Right lobe of liver (tissue), 6 donors: ENCODE measurements around the gene SPINT2. TPM values are rescaled to one million over a fixed set of nuclear protein-coding genes. Genes with fewer than 3 reads are reported as not detected.

Experiments
- ATAC-seq, 4 donors: fragments of 200-7000 bp; cut with Tn5 transposase; one replicate each; pipeline ENCODE4 v1.9.1; 2020; ENCODE audit warnings: mild to moderate bottlenecking in 4 of 4, moderate library complexity in 4 of 4
- DNase-seq, 3 donors: peaks; one replicate each; pipeline ENCODE4 v3.0.0-alpha.2; 2020
- H3K27ac ChIP-seq, 3 donors: fragments of 200-600 bp; one replicate each; pipeline ENCODE4 v1.8.0; 2022
- H3K27me3 ChIP-seq, 2 donors: fragments of 200-600 bp; one replicate each; pipeline ENCODE4 v1.8.0; 2022
- H3K36me3 ChIP-seq, 4 donors: fragments of 200-600 bp; sonication (generic) in 1 of 4; one replicate each; pipeline versions ENCODE4 v1.5.1 to v1.8.0; 2017 to 2022; ENCODE audit warnings: control low read depth in 1 of 4
- H3K4me1 ChIP-seq, 4 donors: fragments of 200-600 bp; sonication (generic) in 1 of 4; one replicate each; pipeline versions ENCODE4 v1.5.1 to v1.8.0; 2017 to 2022; ENCODE audit warnings: control low read depth in 1 of 4
- H3K4me3 ChIP-seq, 3 donors: fragments of 200-600 bp; one replicate each; pipeline ENCODE4 v1.8.0; 2022
- H3K9me3 ChIP-seq, 4 donors: fragments of 200-600 bp; sonication (generic) in 1 of 4; one replicate each; pipeline versions ENCODE4 v1.5.1 to v1.8.0; 2017 to 2022; ENCODE audit warnings: control low read depth in 1 of 4
- POLR2A ChIP-seq: fragments of 450-650 bp; IDR thresholded peaks from one replicate; pipeline ENCODE4 v1.6.1; 2017; ENCODE audit warnings: antibody characterized with exemption, mild to moderate bottlenecking
- WGBS: methylation state at CpG from one replicate; pipeline ENCODE4 v1.1.6; 2018; ENCODE audit warnings: low coverage, low lambda C conversion rate; ENCODE audit not compliant: insufficient coverage; ENCODE audit errors: missing lambda C conversion rate; 5-methylcytosine and 5-hydroxymethylcytosine counted together
- intact Hi-C, 2 donors: fragments of 100-400 bp; cut with DNase I; formaldehyde crosslinking; loops; one replicate each; pipeline versions ENCODE4 v1.11.2 to v1.14.1; 2022
- total RNA-seq, 6 experiments: library from RNA; depleted of rRNA in 2 of 6; stranded (reverse); fragments of >200 nt in 2 of 6; fragmentation: NEBNext Ultra II Directional in 3 of 6; extraction: Animal tissue kit (Norgen Biotek cat#: 25700) in 3 of 6; gene quantifications; one replicate each; pipeline versions ENCODE4 v1.1.0 to v1.2.4, GENCODE V29; 2016 to 2023
- TF ChIP-seq, protein P1 (sequence below), 4 donors: fragments of 200-600 bp in 3 of 4; fragments of 450-650 bp in 1 of 4; IDR thresholded peaks; one replicate each; pipeline versions ENCODE4 v1.5.1 to v1.8.0; 2016 to 2022; ENCODE audit warnings: antibody characterized with exemption in 4 of 4, mild to moderate bottlenecking in 2 of 4
- donor health status: DM: no; HTN: yes; CAD: no.
- donor health status: DM: no; HTN: no; CAD: no.
- donor health status: DM: no; HTN: no; CAD: no.
- donor health status: DM: no; HTN: yes; CAD: no.
- donor health status: DM: no; HTN: yes; CAD: no.

The SPINT2 gene
- total RNA-seq, 6 experiments from 2014 or later, result 3.5 to 19.1 (median 6.2) TPM

DNA sequence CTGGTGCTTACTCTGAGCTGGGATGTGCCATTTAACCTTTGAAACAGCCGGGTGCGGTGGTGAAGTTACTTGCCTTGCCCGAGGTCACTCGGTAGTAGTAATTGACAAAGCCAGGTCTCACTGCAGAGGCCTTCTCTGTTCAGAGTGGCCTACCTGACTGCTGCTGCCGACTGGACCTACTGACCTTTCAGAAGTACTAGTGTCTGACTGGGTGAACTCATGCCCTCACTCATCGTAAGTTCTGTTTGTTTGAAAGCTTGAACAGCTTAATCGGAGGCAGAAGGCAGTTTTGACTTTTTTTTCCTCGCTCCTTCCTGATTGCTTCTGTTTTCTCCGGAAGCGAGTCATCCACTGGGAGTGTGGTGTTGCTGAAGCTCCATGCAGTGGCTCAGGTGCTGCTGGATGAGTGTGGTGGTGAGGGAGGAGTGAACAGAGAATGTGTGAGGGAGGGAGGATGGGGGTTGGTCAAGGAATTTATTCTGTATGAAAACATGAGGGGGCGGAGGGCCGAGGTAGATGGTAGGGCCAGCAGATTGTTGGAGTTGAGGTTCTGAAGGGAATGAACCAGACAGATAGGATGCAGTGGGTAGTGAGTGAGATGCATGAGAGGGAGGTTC, 2.7 kb downstream of the SPINT2 start:
- peak overlapping the region in 1 of 3 donors; percentile 37 for H3K27ac ChIP-seq
- no peaks in the 10 kb centered on the region for H3K9me3 ChIP-seq
- no peaks in the 10 kb centered on the region for H3K36me3 ChIP-seq
- intact Hi-C loops, result no loop called here
- H3K27me3 ChIP-seq, result no peaks in the 10 kb centered on the region
- DNase-seq (no peak), ATAC-seq (peak in 2 of 4 donors; percentile 16 to 33)
- no peak overlapping the region for H3K4me3 ChIP-seq
- TF ChIP-seq, protein P1, sequence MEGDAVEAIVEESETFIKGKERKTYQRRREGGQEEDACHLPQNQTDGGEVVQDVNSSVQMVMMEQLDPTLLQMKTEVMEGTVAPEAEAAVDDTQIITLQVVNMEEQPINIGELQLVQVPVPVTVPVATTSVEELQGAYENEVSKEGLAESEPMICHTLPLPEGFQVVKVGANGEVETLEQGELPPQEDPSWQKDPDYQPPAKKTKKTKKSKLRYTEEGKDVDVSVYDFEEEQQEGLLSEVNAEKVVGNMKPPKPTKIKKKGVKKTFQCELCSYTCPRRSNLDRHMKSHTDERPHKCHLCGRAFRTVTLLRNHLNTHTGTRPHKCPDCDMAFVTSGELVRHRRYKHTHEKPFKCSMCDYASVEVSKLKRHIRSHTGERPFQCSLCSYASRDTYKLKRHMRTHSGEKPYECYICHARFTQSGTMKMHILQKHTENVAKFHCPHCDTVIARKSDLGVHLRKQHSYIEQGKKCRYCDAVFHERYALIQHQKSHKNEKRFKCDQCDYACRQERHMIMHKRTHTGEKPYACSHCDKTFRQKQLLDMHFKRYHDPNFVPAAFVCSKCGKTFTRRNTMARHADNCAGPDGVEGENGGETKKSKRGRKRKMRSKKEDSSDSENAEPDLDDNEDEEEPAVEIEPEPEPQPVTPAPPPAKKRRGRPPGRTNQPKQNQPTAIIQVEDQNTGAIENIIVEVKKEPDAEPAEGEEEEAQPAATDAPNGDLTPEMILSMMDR (IDR thresholded peaks at IDR 0.05), result no peak
- WGBS, result 49% methylated on average over 11 of the region's 12 CpGs
- peaks cover 0 to 7% (median 0%) of the 10 kb centered on the region in 4 donors for H3K4me1 ChIP-seq

DNA sequence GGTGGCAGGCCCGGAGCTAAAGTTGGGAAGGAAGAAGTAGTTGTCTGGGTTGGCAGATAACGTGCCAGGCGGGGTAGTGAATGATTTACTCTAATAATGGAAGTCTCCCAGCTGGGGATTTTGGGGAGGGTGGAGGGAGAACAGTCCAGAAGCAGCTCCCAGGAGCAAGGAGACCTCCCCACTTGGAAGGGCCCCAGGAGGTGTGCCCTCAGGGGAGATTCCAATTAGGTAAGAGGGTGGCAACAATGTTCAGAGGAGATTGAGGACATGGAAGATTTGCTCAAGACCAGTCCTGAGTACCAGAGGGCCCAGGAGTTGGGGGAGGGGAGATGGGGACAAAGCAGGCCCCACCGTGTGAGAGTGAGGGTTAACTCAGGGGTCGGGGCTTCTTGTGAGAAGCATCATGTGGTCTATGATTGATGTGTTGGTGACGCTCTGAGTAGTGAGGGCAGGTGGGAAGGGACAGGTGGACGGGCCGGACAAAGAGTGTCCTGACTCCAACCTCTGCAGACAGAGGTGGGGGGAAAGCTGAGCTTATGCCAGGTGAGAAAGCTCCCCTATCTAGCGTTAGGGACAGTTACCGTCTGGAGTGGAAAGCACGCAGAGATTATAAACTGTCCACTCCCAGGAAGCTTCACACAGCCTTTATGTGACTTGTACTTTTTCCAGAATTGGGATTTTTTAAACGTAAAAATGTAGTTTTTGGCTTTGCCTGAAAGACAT, 3.5 kb downstream of the SPINT2 start:
- 65% methylated on average over 11 of the region's 12 CpGs for WGBS
- Histone ChIP-seq H3K4me3 (no peak overlapping the region), H3K36me3 (no peaks in the 10 kb centered on the region), H3K27ac (no peak overlapping the region), H3K4me1 (peaks cover 0 to 7% (median 0%) of the 10 kb centered on the region in 4 donors), H3K9me3 (no peaks in the 10 kb centered on the region), H3K27me3 (no peaks in the 10 kb centered on the region)
- intact Hi-C loops, result no loop called here
- TF ChIP-seq POLR2A, result no peak
- TF ChIP-seq, protein P1 (IDR thresholded peaks at IDR 0.05), result no peak
- DNase-seq, result no peak
- ATAC-seq, result peak in 1 of 4 donors; percentile 17

DNA sequence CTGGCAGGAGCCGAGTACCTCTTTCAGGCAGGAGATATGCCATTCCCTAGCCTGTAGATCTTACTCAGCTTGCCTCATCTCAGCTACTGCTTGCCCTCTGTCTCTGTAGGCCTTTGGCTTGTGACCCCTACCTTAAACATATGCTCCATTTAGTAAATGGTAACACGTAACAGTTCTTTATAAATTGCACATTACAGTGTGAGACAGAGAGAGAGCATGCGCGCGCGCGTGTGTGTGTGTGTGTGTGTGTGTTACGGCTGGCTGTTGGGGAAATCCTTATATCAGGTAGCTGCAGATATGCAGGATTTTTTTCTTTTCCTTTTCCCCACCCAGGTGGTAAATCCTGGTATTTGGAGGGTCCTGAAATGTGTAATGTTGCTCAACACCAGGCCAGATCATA, 4.2 kb downstream of the SPINT2 start:
- no peak overlapping the region for H3K4me3 ChIP-seq
- H3K27me3 ChIP-seq, result no peaks in the 10 kb centered on the region
- no peaks in the 10 kb centered on the region for H3K36me3 ChIP-seq
- ATAC-seq, result no peak
- WGBS, result 75% methylated on average over 8 of the region's 8 CpGs
- H3K27ac ChIP-seq, result no peak overlapping the region
- intact Hi-C loops, result no loop called here
- H3K9me3 ChIP-seq, result no peaks in the 10 kb centered on the region
- peaks cover 0 to 7% (median 0%) of the 10 kb centered on the region in 4 donors for H3K4me1 ChIP-seq
- DNase-seq, result no peak
- TF ChIP-seq POLR2A, result no peak
- TF ChIP-seq, protein P1 (IDR thresholded peaks at IDR 0.05), result no peak

DNA sequence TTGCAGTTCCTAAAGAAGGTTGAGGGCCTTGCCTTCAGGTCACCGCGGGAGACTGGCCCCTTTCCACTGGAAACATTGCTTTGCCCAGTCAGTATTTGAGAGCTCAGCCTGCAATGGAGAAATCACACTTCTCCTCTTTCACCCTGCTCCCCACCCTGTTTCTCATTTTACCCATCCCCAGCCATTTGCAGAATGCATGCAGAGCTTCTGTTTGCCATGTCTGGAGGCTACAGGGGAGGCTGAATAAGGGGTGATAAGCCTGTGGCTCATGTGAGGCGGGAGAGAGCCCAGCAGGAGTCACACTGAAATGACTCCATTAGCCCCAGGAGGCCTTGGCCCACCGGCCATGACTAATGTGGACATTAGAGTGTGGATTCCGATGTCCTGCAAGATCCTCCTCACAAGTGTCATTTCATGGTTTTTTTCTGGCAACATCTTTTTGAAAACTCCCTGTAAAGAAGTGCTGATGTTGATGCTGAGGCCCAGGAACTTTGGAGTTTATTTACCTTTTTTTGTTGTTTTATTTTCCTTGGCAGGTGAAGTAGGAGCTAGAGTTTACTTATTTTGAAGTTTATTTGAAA, 6.3 kb downstream of the SPINT2 start:
- WGBS, result 58% methylated on average over 5 of the region's 5 CpGs
- intact Hi-C loops, result no loop called here
- no peaks in the 10 kb centered on the region for H3K27me3 ChIP-seq
- no peak overlapping the region for H3K4me3 ChIP-seq
- DNase-seq, result no peak
- H3K4me1 ChIP-seq, result no peaks in the 10 kb centered on the region
- no peak overlapping the region for H3K27ac ChIP-seq
- H3K36me3 ChIP-seq, result no peaks in the 10 kb centered on the region
- no peak for ATAC-seq
- TF ChIP-seq, protein P1 (IDR thresholded peaks at IDR 0.05), result no peak
- no peak for TF ChIP-seq POLR2A
- H3K9me3 ChIP-seq, result no peaks in the 10 kb centered on the region
